ENCODE measurements around the gene DNAL4.

The DNAL4 gene

DNA sequence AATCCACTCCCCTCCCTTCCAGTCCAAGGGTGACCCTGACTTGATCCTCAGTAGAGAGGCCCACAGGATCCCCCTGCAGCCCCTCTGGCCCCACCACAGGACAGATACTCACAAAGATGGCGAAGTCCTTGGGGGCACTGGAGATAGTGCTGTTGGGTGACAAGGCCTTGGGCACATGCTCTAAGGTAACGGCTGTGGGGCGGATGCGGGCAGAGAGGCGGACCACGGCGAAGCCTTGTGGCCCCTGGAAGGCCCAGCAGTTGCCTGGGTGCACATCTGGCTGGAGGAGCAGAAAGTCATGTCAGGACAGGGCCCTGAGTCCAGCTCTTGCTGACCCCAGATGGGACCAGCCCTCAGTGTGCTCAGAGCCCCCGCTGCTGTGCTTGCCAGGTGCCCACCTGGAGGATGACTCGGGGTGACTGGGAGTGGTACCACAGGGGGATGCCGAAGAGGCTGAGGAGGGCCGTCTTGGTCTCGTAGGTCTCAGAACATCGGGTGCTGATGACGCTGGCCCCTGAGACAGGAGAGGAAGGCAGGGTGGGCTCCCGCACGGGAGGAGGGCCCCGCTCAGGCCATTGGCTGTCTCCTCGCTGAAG is 55.4 kb downstream of the DNAL4 start:
- Histone ChIP-seq H3K4me3 (ENCODE audit: low read length) (no peak overlapping the region), H3K9ac (ENCODE audit: low read length) (no peak overlapping the region), H3K27me3 (ENCODE audit: control insufficient read depth, insufficient read depth, low read length) (no peaks in the 10 kb centered on the region), H3K27ac (ENCODE audit: low read depth, low read length) (no peak overlapping the region), H3K36me3 (ENCODE audit: control insufficient read depth, insufficient read depth, low read length) (peaks cover 73% of the 10 kb centered on the region), H3K4me1 (ENCODE audit: control insufficient read depth, insufficient read depth, low read length) (peaks cover 9% of the 10 kb centered on the region)

- Histone ChIP-seq H3K36me3 (ENCODE audit: control insufficient read depth, insufficient read depth, low read length) (peaks cover 65% of the 10 kb centered on the region), H3K9ac (ENCODE audit: low read length) (no peak overlapping the region), H3K4me3 (ENCODE audit: low read length) (no peak overlapping the region), H3K4me1 (ENCODE audit: control insufficient read depth, insufficient read depth, low read length) (peaks cover 17% of the 10 kb centered on the region), H3K27ac (ENCODE audit: low read depth, low read length) (no peak overlapping the region), H3K27me3 (ENCODE audit: control insufficient read depth, insufficient read depth, low read length) (no peaks in the 10 kb centered on the region)
Observed at GRCh38 chr22:38737302-38738060, 56.5 kb downstream of the DNAL4 start.

DNA sequence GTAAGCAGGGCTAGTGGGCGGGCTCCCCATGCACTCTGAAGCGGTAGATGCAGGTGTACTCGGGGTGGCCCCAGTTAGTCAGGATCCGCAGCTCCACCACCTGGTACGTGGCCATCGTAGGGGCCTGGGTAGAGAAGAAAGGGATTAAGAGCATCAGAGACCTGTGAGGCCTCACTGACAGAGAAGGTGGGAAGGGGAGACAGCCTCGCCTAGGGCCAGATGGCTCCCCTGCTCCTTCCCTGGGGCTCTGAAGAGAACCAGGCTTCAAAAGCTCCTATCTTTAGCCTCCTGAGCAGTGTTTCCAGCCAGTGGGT is 57.7 kb downstream of the DNAL4 start:
- no peak overlapping the region for H3K9ac ChIP-seq (ENCODE audit: low read length)
- no peak overlapping the region for H3K27ac ChIP-seq (ENCODE audit: low read depth, low read length)
- H3K27me3 ChIP-seq (ENCODE audit: control insufficient read depth, insufficient read depth, low read length): no peaks in the 10 kb centered on the region
- H3K36me3 ChIP-seq (ENCODE audit: control insufficient read depth, insufficient read depth, low read length): peaks cover 54% of the 10 kb centered on the region
- no peak overlapping the region for H3K4me3 ChIP-seq (ENCODE audit: low read length)
- peaks cover 23% of the 10 kb centered on the region for H3K4me1 ChIP-seq (ENCODE audit: control insufficient read depth, insufficient read depth, low read length)

- Histone ChIP-seq H3K27ac (ENCODE audit: low read depth, low read length) (peak overlapping the region; percentile 85), H3K9ac (ENCODE audit: low read length) (no peak overlapping the region), H3K4me1 (ENCODE audit: control insufficient read depth, insufficient read depth, low read length) (peaks cover 23% of the 10 kb centered on the region), H3K36me3 (ENCODE audit: control insufficient read depth, insufficient read depth, low read length) (peaks cover 49% of the 10 kb centered on the region), H3K4me3 (ENCODE audit: low read length) (no peak overlapping the region), H3K27me3 (ENCODE audit: control insufficient read depth, insufficient read depth, low read length) (no peaks in the 10 kb centered on the region)
Observed at GRCh38 chr22:38735465-38736256, 58.3 kb downstream of the DNAL4 start.

GRCh38 chr22:38735126-38735464 is 58.8 kb downstream of the DNAL4 start:
- Histone ChIP-seq H3K9ac (ENCODE audit: low read length) (no peak overlapping the region), H3K27ac (ENCODE audit: low read depth, low read length) (peak overlapping the region; percentile 85), H3K4me1 (ENCODE audit: control insufficient read depth, insufficient read depth, low read length) (peaks cover 23% of the 10 kb centered on the region), H3K27me3 (ENCODE audit: control insufficient read depth, insufficient read depth, low read length) (no peaks in the 10 kb centered on the region), H3K36me3 (ENCODE audit: control insufficient read depth, insufficient read depth, low read length) (peaks cover 46% of the 10 kb centered on the region), H3K4me3 (ENCODE audit: low read length) (no peak overlapping the region)

DNA sequence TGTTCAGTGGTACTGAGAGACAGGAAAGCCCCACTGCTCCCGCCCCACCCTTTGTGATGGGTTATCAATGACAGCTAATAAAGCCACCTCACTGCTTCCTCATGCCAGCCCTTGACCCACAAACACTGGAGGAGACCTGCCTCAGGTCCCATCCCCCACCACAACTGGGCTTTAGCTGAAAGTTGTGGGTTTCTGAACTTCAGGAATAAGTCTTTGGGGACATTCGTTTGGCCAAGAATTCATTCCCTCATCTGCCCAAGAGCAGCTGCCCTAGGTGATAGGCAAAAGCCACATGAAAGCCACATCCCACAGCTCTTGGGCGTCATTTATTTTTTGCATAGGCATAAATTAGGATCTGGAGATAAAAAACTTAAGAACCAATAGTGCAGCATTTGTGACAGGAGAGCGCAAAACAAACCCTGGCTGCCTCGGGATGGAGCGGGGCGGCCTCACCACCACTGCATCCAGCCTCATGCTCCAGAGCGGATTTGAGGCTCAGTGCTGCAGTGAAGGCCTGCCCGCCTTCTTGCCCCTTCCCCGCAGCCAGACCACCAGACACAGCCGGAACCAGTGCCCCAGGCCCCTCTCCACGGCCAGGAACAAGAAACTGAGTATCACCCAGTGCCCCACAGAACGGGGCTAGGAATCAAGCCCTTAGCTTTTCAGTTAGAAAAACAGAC is 59.4 kb downstream of the DNAL4 start:
- H3K9ac ChIP-seq (ENCODE audit: low read length): no peak overlapping the region
- H3K27ac ChIP-seq (ENCODE audit: low read depth, low read length): peak overlapping the region; percentile 85
- H3K27me3 ChIP-seq (ENCODE audit: control insufficient read depth, insufficient read depth, low read length): no peaks in the 10 kb centered on the region
- H3K36me3 ChIP-seq (ENCODE audit: control insufficient read depth, insufficient read depth, low read length): peaks cover 46% of the 10 kb centered on the region
- H3K4me3 ChIP-seq (ENCODE audit: low read length): no peak overlapping the region
- H3K4me1 ChIP-seq (ENCODE audit: control insufficient read depth, insufficient read depth, low read length): peaks cover 23% of the 10 kb centered on the region

GRCh38 chr22:38733724-38734381 is 60.1 kb downstream of the DNAL4 start:
- Histone ChIP-seq H3K4me1 (ENCODE audit: control insufficient read depth, insufficient read depth, low read length) (peaks cover 23% of the 10 kb centered on the region), H3K4me3 (ENCODE audit: low read length) (no peak overlapping the region), H3K27me3 (ENCODE audit: control insufficient read depth, insufficient read depth, low read length) (no peaks in the 10 kb centered on the region), H3K36me3 (ENCODE audit: control insufficient read depth, insufficient read depth, low read length) (peaks cover 46% of the 10 kb centered on the region), H3K9ac (ENCODE audit: low read length) (no peak overlapping the region), H3K27ac (ENCODE audit: low read depth, low read length) (peak overlapping the region; percentile 85)

GRCh38 chr22:38733329-38733723 is 60.6 kb downstream of the DNAL4 start:
- Histone ChIP-seq H3K9ac (ENCODE audit: low read length) (no peak overlapping the region), H3K4me1 (ENCODE audit: control insufficient read depth, insufficient read depth, low read length) (peaks cover 23% of the 10 kb centered on the region), H3K27me3 (ENCODE audit: control insufficient read depth, insufficient read depth, low read length) (no peaks in the 10 kb centered on the region), H3K36me3 (ENCODE audit: control insufficient read depth, insufficient read depth, low read length) (peaks cover 46% of the 10 kb centered on the region), H3K27ac (ENCODE audit: low read depth, low read length) (peak overlapping the region; percentile 85), H3K4me3 (ENCODE audit: low read length) (no peak overlapping the region)

GRCh38 chr22:38732251-38732815 is 61.6 kb downstream of the DNAL4 start:
- Histone ChIP-seq H3K4me1 (ENCODE audit: control insufficient read depth, insufficient read depth, low read length) (peaks cover 23% of the 10 kb centered on the region), H3K27ac (ENCODE audit: low read depth, low read length) (peak overlapping the region; percentile 38), H3K36me3 (ENCODE audit: control insufficient read depth, insufficient read depth, low read length) (peaks cover 46% of the 10 kb centered on the region), H3K9ac (ENCODE audit: low read length) (no peak overlapping the region), H3K27me3 (ENCODE audit: control insufficient read depth, insufficient read depth, low read length) (no peaks in the 10 kb centered on the region), H3K4me3 (ENCODE audit: low read length) (no peak overlapping the region)

DNA sequence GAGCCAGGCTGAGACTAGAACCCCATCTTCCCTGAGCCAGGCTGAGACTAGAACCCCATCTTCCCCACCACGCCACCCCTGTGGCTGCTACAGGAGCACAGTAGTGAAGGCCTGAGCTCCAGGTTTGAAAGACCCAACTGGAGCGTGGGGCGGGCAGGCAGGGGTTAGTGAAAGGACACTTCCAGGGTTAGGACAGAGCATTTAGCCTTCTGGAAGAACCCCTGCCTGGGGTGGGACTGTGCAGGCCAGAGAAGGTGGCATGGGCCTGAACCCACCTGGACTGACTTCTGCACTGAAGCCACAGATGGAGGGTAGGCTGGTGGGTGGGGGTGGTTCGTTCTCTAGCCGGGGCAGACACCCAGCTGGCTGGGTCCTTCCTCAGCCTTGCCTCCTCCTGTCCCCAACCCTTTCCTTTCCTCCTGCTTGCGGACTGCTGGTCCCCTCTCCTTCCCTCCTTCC is 62.2 kb downstream of the DNAL4 start:
- no peak overlapping the region for H3K9ac ChIP-seq (ENCODE audit: low read length)
- no peak overlapping the region for H3K4me3 ChIP-seq (ENCODE audit: low read length)
- H3K36me3 ChIP-seq (ENCODE audit: control insufficient read depth, insufficient read depth, low read length): peaks cover 47% of the 10 kb centered on the region
- H3K4me1 ChIP-seq (ENCODE audit: control insufficient read depth, insufficient read depth, low read length): peaks cover 23% of the 10 kb centered on the region
- H3K27ac ChIP-seq (ENCODE audit: low read depth, low read length): peak overlapping the region; percentile 38
- H3K27me3 ChIP-seq (ENCODE audit: control insufficient read depth, insufficient read depth, low read length): no peaks in the 10 kb centered on the region

- peaks cover 23% of the 10 kb centered on the region for H3K4me1 ChIP-seq (ENCODE audit: control insufficient read depth, insufficient read depth, low read length)
- no peak overlapping the region for H3K27ac ChIP-seq (ENCODE audit: low read depth, low read length)
- H3K9ac ChIP-seq (ENCODE audit: low read length): no peak overlapping the region
- H3K27me3 ChIP-seq (ENCODE audit: control insufficient read depth, insufficient read depth, low read length): no peaks in the 10 kb centered on the region
- H3K4me3 ChIP-seq (ENCODE audit: low read length): no peak overlapping the region
- peaks cover 51% of the 10 kb centered on the region for H3K36me3 ChIP-seq (ENCODE audit: control insufficient read depth, insufficient read depth, low read length)
Observed at GRCh38 chr22:38730411-38730871, 63.5 kb downstream of the DNAL4 start.
